A549 (cell line): ENCODE measurements around the gene LBX2. TPM values are rescaled to one million over a fixed set of nuclear protein-coding genes. Genes with fewer than 3 reads are reported as not detected.
A peak's percentile ranks its signal among the peaks of the same experiment; 100 is the strongest.

Experiments used
- ATAC-seq, 2 experiments: fragments of 200-7000 bp in 1 of 2; fragments of >200 bp in 1 of 2; cut with Nextera tagmentation in 1 of 2; cut with Tn5 transposase in 1 of 2; 3 replicates each; pipeline versions ENCODE4 v1.8.0 to v1.9.1; 2018 to 2020; ENCODE audit warnings: mild to moderate bottlenecking in 1 of 2, moderate library complexity in 1 of 2
- CTCF ChIA-PET: fragments of 300-600 bp; sonication (Branson Sonifier 250); formaldehyde crosslinking; extraction: SDS; loops from one replicate; lab custom pipeline; 2021; ENCODE audit warnings: antibody characterized with exemption, inconsistent platforms; lab: Yijun Ruan, JAX
- POLR2A ChIA-PET: fragments of 350-600 bp; formaldehyde crosslinking; extraction: SDS; loops from one replicate; lab custom pipeline; 2021; ENCODE audit warnings: antibody characterized with exemption, inconsistent platforms; lab: Yijun Ruan, JAX
- DNase-seq, 2 experiments: peaks; one replicate each; pipeline versions ENCODE4 v3.0.0 to v3.0.0-alpha.2; 2011 to 2016; ENCODE audit warnings: low read depth in 1 of 2, low spot score in 1 of 2
- FAIRE-seq: peaks from 2 replicates; lab custom pipeline; 2011; peaks lifted over from hg19 to GRCh38; lab: Jason Lieb, UNC
- H3K27ac ChIP-seq, 2 experiments: fragments of >200 bp; sonication (Bioruptor Twin); formaldehyde crosslinking; 3 replicates each; pipeline ENCODE4 v1.5.1; 2016 to 2017
- H3K4me1 ChIP-seq: fragments of >200 bp; sonication (Bioruptor Twin); formaldehyde crosslinking; 3 replicates; pipeline ENCODE4 v1.6.1; 2016
- H3K4me2 ChIP-seq: fragments of >200 bp; sonication (Bioruptor Twin); formaldehyde crosslinking; 3 replicates; pipeline ENCODE4 v1.6.1; 2016
- H3K4me3 ChIP-seq: fragments of >200 bp; sonication (Bioruptor Twin); formaldehyde crosslinking; 3 replicates; pipeline ENCODE4 v1.5.1; 2016
- H3K9me3 ChIP-seq: fragments of >200 bp; sonication (Bioruptor Twin); formaldehyde crosslinking; 3 replicates; pipeline ENCODE4 v1.6.1; 2016
- BHLHE40 ChIP-seq: IDR thresholded peaks from 2 replicates; pipeline ENCODE4 v1.6.1; 2012; ENCODE audit warnings: low read depth, low read length, inconsistent platforms
- CHD4 ChIP-seq: fragments of 200-600 bp; sonication (generic); IDR thresholded peaks from 2 replicates; pipeline ENCODE4 v1.6.1; 2016; ENCODE audit warnings: antibody characterized with exemption, mild to moderate bottlenecking, borderline replicate concordance
- EHF ChIP-seq: fragments of 250-450 bp; sonication (Bioruptor Pico); IDR thresholded peaks from 2 replicates; pipeline ENCODE4 v1.5.0; 2020; ENCODE audit warnings: mild to moderate bottlenecking
- ESRRA ChIP-seq: fragments of 150-350 bp; IDR thresholded peaks from 2 replicates; pipeline ENCODE4 v1.6.1; 2014; ENCODE audit warnings: mild to moderate bottlenecking, low read length, borderline replicate concordance
- FOSL2 ChIP-seq, 2 experiments: fragments of 450-650 bp in 1 of 2; fragments of >200 bp in 1 of 2; sonication (Bioruptor Twin) in 1 of 2; formaldehyde crosslinking; IDR thresholded peaks; 2 replicates each; pipeline versions ENCODE4 v1.5.0 to v1.6.1; 2016 to 2020; ENCODE audit warnings: mild to moderate bottlenecking in 1 of 2, moderate library complexity in 1 of 2
- HEYL ChIP-seq: fragments of 250-450 bp; sonication (Bioruptor Pico); IDR thresholded peaks from 2 replicates; pipeline ENCODE4 v1.8.0; 2021; ENCODE audit warnings: mild to moderate bottlenecking, moderate library complexity
- KDM5A ChIP-seq: fragments of 200-600 bp; sonication (generic); IDR thresholded peaks from 2 replicates; pipeline ENCODE4 v1.6.1; 2016; ENCODE audit warnings: antibody characterized with exemption, mild to moderate bottlenecking
- MAFK ChIP-seq: fragments of 450-650 bp; IDR thresholded peaks from 2 replicates; pipeline ENCODE4 v1.6.1; 2014; ENCODE audit not compliant: partially characterized antibody
- MAZ ChIP-seq: fragments of 150-350 bp; IDR thresholded peaks from 2 replicates; pipeline ENCODE4 v1.6.1; 2014; ENCODE audit warnings: antibody characterized with exemption, low read depth, low read length, borderline replicate concordance
- MYC ChIP-seq: IDR thresholded peaks from 2 replicates; pipeline ENCODE4 v1.6.1; 2012; ENCODE audit warnings: mild to moderate bottlenecking, inconsistent platforms, low read length, improper control_type of control experiment, borderline replicate concordance
- PHF8 ChIP-seq: fragments of 200-600 bp; sonication (generic); IDR thresholded peaks from 2 replicates; pipeline ENCODE4 v1.6.1; 2016; ENCODE audit warnings: low read depth, mild to moderate bottlenecking, antibody characterized with exemption, moderate library complexity, borderline replicate concordance
- RFX5 ChIP-seq: fragments of 450-650 bp; IDR thresholded peaks from 2 replicates; pipeline ENCODE4 v1.7.1; 2014; ENCODE audit warnings: antibody characterized with exemption, mild to moderate bottlenecking, moderate library complexity
- SMC3 ChIP-seq: fragments of >200 bp; sonication (Bioruptor Twin); formaldehyde crosslinking; IDR thresholded peaks from 3 replicates; pipeline ENCODE4 v1.6.1; 2018; ENCODE audit warnings: inconsistent platforms
- ZFP36 ChIP-seq: fragments of 450-650 bp; IDR thresholded peaks from 2 replicates; pipeline ENCODE4 v1.6.1; 2014; ENCODE audit warnings: borderline replicate concordance; ENCODE audit not compliant: partially characterized antibody
- WGBS: methylation state at CpG from one replicate; pipeline ENCODE4 v1.1.6; 2017; ENCODE audit errors: missing lambda C conversion rate; 5-methylcytosine and 5-hydroxymethylcytosine counted together
- polyA plus RNA-seq, 4 experiments: library from polyadenylated mRNA; depleted of rRNA in 3 of 4; stranded (reverse); fragments of >200 nt; fragmentation: RNase III in 1 of 4; extraction: RNeasy Plus Mini Kit Qiagen cat#74134 plus additional on column Dnase treatment in 1 of 4; gene quantifications; 2 replicates in 3 of 4; 3 replicates in 1 of 4; pipeline ENCODE4 v1.2.3, GENCODE V29; 2011 to 2017
- TF ChIP-seq, protein P1 (sequence below): fragments of 250-450 bp; sonication (Bioruptor Pico); IDR thresholded peaks from 2 replicates; pipeline ENCODE4 v1.5.0; 2021; ENCODE audit warnings: mild to moderate bottlenecking, moderate library complexity, borderline replicate concordance
- TF ChIP-seq, protein P2 (sequence below): IDR thresholded peaks from 2 replicates; pipeline ENCODE4 v1.6.1; 2012; ENCODE audit warnings: low read depth, borderline replicate concordance
- TF ChIP-seq, protein P3 (sequence below): IDR thresholded peaks from 2 replicates; pipeline ENCODE4 v1.6.1; 2012
- TF ChIP-seq, protein P4 (sequence below): fragments of 250-450 bp; sonication (Bioruptor Pico); IDR thresholded peaks from 2 replicates; pipeline ENCODE4 v1.5.0; 2020; ENCODE audit warnings: low read depth, mild to moderate bottlenecking, moderate library complexity

LBX2 gene
- polyA plus RNA-seq, 2 of the 4 experiments (the other 2 are of a cell fraction): 0.84 to 2.4 TPM

DNA sequence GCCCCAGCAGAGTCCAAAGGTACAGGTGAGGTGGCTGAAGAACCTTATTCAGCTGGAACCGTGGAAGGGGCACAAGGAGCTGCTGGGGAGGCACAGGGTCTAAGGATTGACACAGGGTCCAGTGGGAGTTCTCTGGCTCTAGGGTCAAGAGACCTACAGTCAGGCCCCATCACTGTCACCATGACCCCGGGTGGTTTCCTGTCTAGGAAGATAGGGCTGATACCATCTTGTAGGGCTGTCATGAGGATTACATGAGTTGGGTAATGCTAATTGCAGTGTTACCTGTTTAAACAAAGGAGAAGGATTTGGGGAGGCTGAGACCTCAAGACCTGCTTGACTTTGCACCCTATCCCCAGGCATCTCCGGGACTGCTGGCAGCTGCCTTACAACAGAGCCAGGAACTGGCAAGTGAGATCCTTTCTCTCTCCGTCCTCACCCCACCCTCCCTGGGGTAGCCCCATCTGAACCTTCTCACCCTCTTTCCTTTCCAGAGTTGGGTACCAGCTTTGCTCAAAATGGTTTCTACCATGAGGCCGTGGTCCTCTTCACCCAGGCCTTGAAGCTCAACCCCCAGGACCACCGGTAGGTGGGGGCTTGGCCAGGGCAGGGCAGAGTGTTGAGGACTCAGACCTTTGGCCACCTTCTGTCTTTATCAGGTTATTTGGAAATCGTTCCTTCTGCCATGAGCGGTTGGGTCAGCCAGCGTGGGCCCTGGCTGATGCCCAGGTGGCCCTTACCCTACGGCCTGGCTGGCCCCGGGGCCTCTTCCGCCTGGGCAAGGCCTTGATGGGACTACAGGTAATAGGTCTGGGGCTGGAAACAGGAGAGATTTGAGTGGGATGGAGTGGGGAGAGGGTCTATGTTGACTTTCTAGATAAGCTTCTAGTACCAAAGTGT is 7.5 kb downstream of the LBX2 start:
- H3K4me3 ChIP-seq: no peak overlapping the region
- H3K9me3 ChIP-seq: no peaks in the 10 kb centered on the region
- TF ChIP-seq RFX5 (no peak), BHLHE40 (no peak), CHD4 (no peak), SMC3 (no peak), HEYL (no peak), MYC (no peak), EHF (CRISPR knock-in tag) (no peak), ZFP36 (no peak)
- TF ChIP-seq, protein P1, sequence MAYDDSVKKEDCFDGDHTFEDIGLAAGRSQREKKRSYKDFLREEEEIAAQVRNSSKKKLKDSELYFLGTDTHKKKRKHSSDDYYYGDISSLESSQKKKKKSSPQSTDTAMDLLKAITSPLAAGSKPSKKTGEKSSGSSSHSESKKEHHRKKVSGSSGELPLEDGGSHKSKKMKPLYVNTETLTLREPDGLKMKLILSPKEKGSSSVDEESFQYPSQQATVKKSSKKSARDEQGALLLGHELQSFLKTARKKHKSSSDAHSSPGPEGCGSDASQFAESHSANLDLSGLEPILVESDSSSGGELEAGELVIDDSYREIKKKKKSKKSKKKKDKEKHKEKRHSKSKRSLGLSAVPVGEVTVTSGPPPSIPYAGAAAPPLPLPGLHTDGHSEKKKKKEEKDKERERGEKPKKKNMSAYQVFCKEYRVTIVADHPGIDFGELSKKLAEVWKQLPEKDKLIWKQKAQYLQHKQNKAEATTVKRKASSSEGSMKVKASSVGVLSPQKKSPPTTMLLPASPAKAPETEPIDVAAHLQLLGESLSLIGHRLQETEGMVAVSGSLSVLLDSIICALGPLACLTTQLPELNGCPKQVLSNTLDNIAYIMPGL (CRISPR knock-in tag): no peak
- ChIA-PET POLR2A (no interaction called here), CTCF (interaction anchor here (1.0 to 15.5 kb wide), 7 partner anchors 5 to 95 kb away, joined by 3 to 184 read pairs (median 29); partner anchors contain the start of genes CCDC142, DQX1, LBX2 and TTC31)
- DNase-seq (no peak), FAIRE-seq (no peak), ATAC-seq (no peak)
- H3K27ac ChIP-seq: no peak overlapping the region
- H3K4me2 ChIP-seq: no peak overlapping the region
- 88% methylated on average over 12 of the region's 12 CpGs for WGBS
- H3K4me1 ChIP-seq: no peaks in the 10 kb centered on the region

DNA sequence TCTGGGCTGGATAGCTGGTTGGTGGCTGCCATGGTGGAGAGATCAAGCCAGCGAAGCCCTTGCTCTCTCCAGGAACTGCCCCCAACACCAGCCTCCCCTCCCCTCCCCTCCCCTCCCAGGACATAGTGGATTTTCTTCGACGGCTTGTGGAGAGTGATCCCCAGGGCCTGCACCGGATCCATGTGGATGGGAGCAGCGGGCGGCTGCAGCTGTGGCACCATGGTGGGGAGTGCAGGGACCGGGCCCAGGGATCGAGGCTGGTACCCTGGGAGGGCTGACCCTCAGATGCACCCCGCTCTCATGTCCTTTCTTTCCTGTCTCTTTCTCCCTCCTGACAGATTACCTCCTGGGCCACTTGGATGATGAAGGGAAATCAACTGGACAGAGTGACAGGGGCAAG is 9.5 kb downstream of the LBX2 start:
- no peak for ATAC-seq
- POLR2A ChIA-PET: interaction anchor here (0.9 to 1.7 kb wide), 3 partner anchors 11 to 40 kb away, joined by 4 to 5 read pairs (median 4); partner anchors contain the start of genes AUP1 and HTRA2
- Histone ChIP-seq H3K9me3 (no peaks in the 10 kb centered on the region), H3K4me2 (no peak overlapping the region), H3K27ac (no peak overlapping the region), H3K4me1 (no peaks in the 10 kb centered on the region), H3K4me3 (no peak overlapping the region)
- WGBS: 96% methylated on average over 9 of the region's 9 CpGs
- CTCF ChIA-PET: interaction anchor here (0.7 to 13.8 kb wide), 7 partner anchors 8 to 157 kb away, joined by 3 to 184 read pairs (median 4); partner anchors contain the start of gene LBX2
- no peak for TF ChIP-seq ESRRA
- TF ChIP-seq KDM5A: no peak
- TF ChIP-seq, protein P2, sequence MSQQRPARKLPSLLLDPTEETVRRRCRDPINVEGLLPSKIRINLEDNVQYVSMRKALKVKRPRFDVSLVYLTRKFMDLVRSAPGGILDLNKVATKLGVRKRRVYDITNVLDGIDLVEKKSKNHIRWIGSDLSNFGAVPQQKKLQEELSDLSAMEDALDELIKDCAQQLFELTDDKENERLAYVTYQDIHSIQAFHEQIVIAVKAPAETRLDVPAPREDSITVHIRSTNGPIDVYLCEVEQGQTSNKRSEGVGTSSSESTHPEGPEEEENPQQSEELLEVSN: no peak
- TF ChIP-seq, protein P3, sequence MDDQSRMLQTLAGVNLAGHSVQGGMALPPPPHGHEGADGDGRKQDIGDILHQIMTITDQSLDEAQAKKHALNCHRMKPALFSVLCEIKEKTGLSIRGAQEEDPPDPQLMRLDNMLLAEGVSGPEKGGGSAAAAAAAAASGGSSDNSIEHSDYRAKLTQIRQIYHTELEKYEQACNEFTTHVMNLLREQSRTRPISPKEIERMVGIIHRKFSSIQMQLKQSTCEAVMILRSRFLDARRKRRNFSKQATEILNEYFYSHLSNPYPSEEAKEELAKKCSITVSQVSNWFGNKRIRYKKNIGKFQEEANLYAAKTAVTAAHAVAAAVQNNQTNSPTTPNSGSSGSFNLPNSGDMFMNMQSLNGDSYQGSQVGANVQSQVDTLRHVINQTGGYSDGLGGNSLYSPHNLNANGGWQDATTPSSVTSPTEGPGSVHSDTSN: no peak
- TF ChIP-seq, all 56 proteins: peak for 0
- no peak for FAIRE-seq
- no peak for DNase-seq

DNA sequence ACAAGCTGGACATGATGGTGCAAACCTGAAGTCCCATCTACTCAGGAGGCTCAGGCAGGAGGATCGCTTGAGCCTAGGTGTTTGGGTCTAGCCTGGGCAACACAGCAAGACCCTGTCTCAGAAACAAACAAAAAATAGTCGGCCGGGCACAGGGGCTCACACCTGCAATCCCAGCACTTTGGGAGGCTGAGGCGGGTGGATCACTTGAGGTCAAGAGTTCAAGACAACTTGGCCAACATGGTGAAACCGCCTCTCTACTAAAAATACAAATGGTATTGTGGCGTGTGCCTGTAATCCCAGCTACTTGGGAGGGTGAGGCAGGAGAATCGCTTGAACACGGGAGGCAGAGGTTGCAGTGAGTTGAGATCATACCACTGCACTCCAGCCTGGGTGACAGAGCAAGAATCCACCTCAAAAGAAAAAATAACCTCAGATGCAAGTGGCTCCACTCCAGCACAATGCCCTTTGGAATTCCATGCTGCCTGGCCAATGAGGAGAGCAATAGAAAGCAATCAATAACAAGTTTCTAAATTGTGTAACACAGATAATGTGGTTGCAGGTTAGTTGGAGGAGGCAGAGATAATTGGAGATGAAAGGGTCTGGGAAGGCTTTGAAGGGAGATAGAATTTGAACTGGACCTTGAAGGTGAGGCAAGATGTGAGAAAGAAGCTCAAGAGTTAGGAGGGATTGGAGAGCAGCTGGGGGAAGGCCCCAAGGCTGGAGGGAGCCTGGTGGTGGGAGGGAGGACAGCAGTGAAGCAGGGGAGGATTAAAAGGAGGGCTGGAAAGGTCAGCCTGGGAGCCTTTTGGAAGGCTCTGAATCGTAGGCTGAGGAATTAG is 10.5 kb downstream of the LBX2 start:
- FAIRE-seq: no peak
- ATAC-seq: peak; percentile 56 to 59; a peak in 5 of 6 replicates
- no peak overlapping the region for H3K4me3 ChIP-seq
- peaks cover 4% of the 10 kb centered on the region; the same call in 2 of the 3 replicates for H3K4me1 ChIP-seq
- no peak overlapping the region for H3K4me2 ChIP-seq
- CTCF ChIA-PET: interaction anchor here (0.6 to 13.8 kb wide), 9 partner anchors 9 to 156 kb away, joined by 3 to 184 read pairs (median 4); partner anchors contain the start of genes INO80B, LBX2 and PCGF1
- 93% methylated on average over 9 of the region's 9 CpGs for WGBS
- TF ChIP-seq KDM5A (no peak), HEYL (no peak), MAFK (no peak), PHF8 (no peak), FOSL2 (IDR thresholded peaks at IDR 0.05) (no peak), FOSL2 (CRISPR knock-in tag; IDR thresholded peaks at IDR 0.05) (no peak), ZFP36 (no peak), MYC (no peak), ESRRA (no peak), MAZ (no peak)
- TF ChIP-seq, protein P2: no peak
- TF ChIP-seq, protein P4, sequence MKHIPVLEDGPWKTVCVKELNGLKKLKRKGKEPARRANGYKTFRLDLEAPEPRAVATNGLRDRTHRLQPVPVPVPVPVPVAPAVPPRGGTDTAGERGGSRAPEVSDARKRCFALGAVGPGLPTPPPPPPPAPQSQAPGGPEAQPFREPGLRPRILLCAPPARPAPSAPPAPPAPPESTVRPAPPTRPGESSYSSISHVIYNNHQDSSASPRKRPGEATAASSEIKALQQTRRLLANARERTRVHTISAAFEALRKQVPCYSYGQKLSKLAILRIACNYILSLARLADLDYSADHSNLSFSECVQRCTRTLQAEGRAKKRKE (CRISPR knock-in tag): no peak
- TF ChIP-seq, all 56 proteins: peak for 0
- no peak for DNase-seq
- POLR2A ChIA-PET: interaction anchor here (0.9 to 1.7 kb wide), 3 partner anchors 12 to 41 kb away, joined by 4 to 5 read pairs (median 4); partner anchors contain the start of genes AUP1 and HTRA2
- Histone ChIP-seq H3K27ac (no peak overlapping the region), H3K9me3 (no peaks in the 10 kb centered on the region)
